ENCODE measurements around the gene CPS1.

The CPS1 gene

GRCh38 chr2:210604666-210605065 lies 48.3 kb downstream of the CPS1 start:
- H3K27me3 ChIP-seq (replicated peaks; ENCODE audit: control insufficient read depth, insufficient read depth, low read length) = no peaks in the 10 kb centered on the region
- H3K36me3 ChIP-seq (ENCODE audit: control insufficient read depth, insufficient read depth, low read length) = no peaks in the 10 kb centered on the region
- no peak overlapping the region for H3K4me3 ChIP-seq (replicated peaks; ENCODE audit: low read depth, low read length)
- DNase-seq (ENCODE audit: extremely low read depth, insufficient read length) = no peak
- no peak for TF ChIP-seq CTCF (IDR thresholded peaks at IDR 0.05; ENCODE audit: insufficient read depth, low read length, poor library complexity, severe bottlenecking)

- H3K36me3 ChIP-seq (ENCODE audit: control insufficient read depth, insufficient read depth, low read length) = no peaks in the 10 kb centered on the region
- TF ChIP-seq CTCF (IDR thresholded peaks at IDR 0.05; ENCODE audit: insufficient read depth, low read length, poor library complexity, severe bottlenecking) = no peak
- no peak for DNase-seq (ENCODE audit: extremely low read depth, insufficient read length)
- H3K4me3 ChIP-seq (replicated peaks; ENCODE audit: low read depth, low read length) = no peak overlapping the region
- no peaks in the 10 kb centered on the region for H3K27me3 ChIP-seq (replicated peaks; ENCODE audit: control insufficient read depth, insufficient read depth, low read length)
These were observed 49.6 kb downstream of the CPS1 start for GRCh38 chr2:210606001-210606400.

- H3K36me3 ChIP-seq (ENCODE audit: control insufficient read depth, insufficient read depth, low read length) = no peaks in the 10 kb centered on the region
- DNase-seq (ENCODE audit: extremely low read depth, insufficient read length) = no peak
- H3K4me3 ChIP-seq (replicated peaks; ENCODE audit: low read depth, low read length) = no peak overlapping the region
- TF ChIP-seq CTCF (IDR thresholded peaks at IDR 0.05; ENCODE audit: insufficient read depth, low read length, poor library complexity, severe bottlenecking) = no peak
- no peaks in the 10 kb centered on the region for H3K27me3 ChIP-seq (replicated peaks; ENCODE audit: control insufficient read depth, insufficient read depth, low read length)
These were observed 55.1 kb downstream of the CPS1 start for GRCh38 chr2:210611466-210611865.

- no peak for TF ChIP-seq CTCF (IDR thresholded peaks at IDR 0.05; ENCODE audit: insufficient read depth, low read length, poor library complexity, severe bottlenecking)
- no peak for DNase-seq (ENCODE audit: extremely low read depth, insufficient read length)
- no peaks in the 10 kb centered on the region for H3K36me3 ChIP-seq (ENCODE audit: control insufficient read depth, insufficient read depth, low read length)
- no peaks in the 10 kb centered on the region for H3K27me3 ChIP-seq (replicated peaks; ENCODE audit: control insufficient read depth, insufficient read depth, low read length)
- no peak overlapping the region for H3K4me3 ChIP-seq (replicated peaks; ENCODE audit: low read depth, low read length)
These were observed 59.7 kb downstream of the CPS1 start for GRCh38 chr2:210616074-210616473.

- H3K4me3 ChIP-seq (replicated peaks; ENCODE audit: low read depth, low read length) = no peak overlapping the region
- no peaks in the 10 kb centered on the region for H3K36me3 ChIP-seq (ENCODE audit: control insufficient read depth, insufficient read depth, low read length)
- no peaks in the 10 kb centered on the region for H3K27me3 ChIP-seq (replicated peaks; ENCODE audit: control insufficient read depth, insufficient read depth, low read length)
- no peak for DNase-seq (ENCODE audit: extremely low read depth, insufficient read length)
- no peak for TF ChIP-seq CTCF (IDR thresholded peaks at IDR 0.05; ENCODE audit: insufficient read depth, low read length, poor library complexity, severe bottlenecking)
These were observed 60.9 kb downstream of the CPS1 start for GRCh38 chr2:210617318-210617717.

- Histone ChIP-seq H3K36me3 (ENCODE audit: control insufficient read depth, insufficient read depth, low read length) (no peaks in the 10 kb centered on the region), H3K4me3 (replicated peaks; ENCODE audit: low read depth, low read length) (no peak overlapping the region)
- no peak for DNase-seq (ENCODE audit: extremely low read depth, insufficient read length)
These were observed 61.4 kb downstream of the CPS1 start for GRCh38 chr2:210617732-210618330.

More at GRCh38 chr2:210617732-210618330, 61.4 kb downstream of the CPS1 start:
- H3K27me3 ChIP-seq (replicated peaks; ENCODE audit: control insufficient read depth, insufficient read depth, low read length) = no peaks in the 10 kb centered on the region
- peak; percentile 76 for TF ChIP-seq CTCF (IDR thresholded peaks at IDR 0.05; ENCODE audit: insufficient read depth, low read length, poor library complexity, severe bottlenecking)

All from GM06990 (cell line).